SU-DHL-6 (cell line): Measurements from ENCODE around the gene MICAL3.

Experiments used
- H2AFZ ChIP-seq: fragments of 200-600 bp; sonication (generic); 2 replicates; pipeline ENCODE4 v1.6.1; 2014; ENCODE audit warnings: low read depth, mild to moderate bottlenecking, moderate library complexity, mixed read lengths, antibody characterized with exemption, low read length; ENCODE audit not compliant: severe bottlenecking
- H3F3A ChIP-seq: fragments of 200-600 bp; shearing (Covaris generic); 2 replicates; pipeline ENCODE4 v1.6.0; 2016; ENCODE audit warnings: antibody characterized with exemption, mild to moderate bottlenecking; ENCODE audit not compliant: insufficient read depth
- H3K27ac ChIP-seq: fragments of 200-600 bp; sonication (generic); 2 replicates; pipeline ENCODE4 v1.5.1; 2016; ENCODE audit warnings: low read depth, mild to moderate bottlenecking, low read length, moderate library complexity, mixed read lengths
- H3K27me3 ChIP-seq: fragments of 200-600 bp; sonication (generic), shearing (Covaris generic); 2 replicates; pipeline ENCODE4 v1.6.0; 2014; ENCODE audit warnings: mild to moderate bottlenecking, low read length
- H3K36me3 ChIP-seq: fragments of 200-600 bp; sonication (generic); 2 replicates; pipeline ENCODE4 v1.6.1; 2014; ENCODE audit warnings: mild to moderate bottlenecking, low read length, mixed read lengths
- H3K4me2 ChIP-seq: fragments of 300-600, 200-600 bp; shearing (Covaris generic), sonication (generic); 2 replicates; pipeline ENCODE4 v1.6.0; 2014; ENCODE audit warnings: low read length, low read depth, mild to moderate bottlenecking; ENCODE audit not compliant: poor library complexity, severe bottlenecking
- H3K4me3 ChIP-seq: fragments of 200-600 bp; sonication (generic); 2 replicates; pipeline ENCODE4 v1.5.1; 2014; ENCODE audit warnings: antibody characterized with exemption, low read length, mild to moderate bottlenecking, mixed read lengths; ENCODE audit not compliant: insufficient read depth, poor library complexity, severe bottlenecking
- H3K79me2 ChIP-seq: fragments of 200-600 bp; sonication (generic); 2 replicates; pipeline ENCODE4 v1.6.1; 2014; ENCODE audit warnings: mild to moderate bottlenecking, low read length, moderate library complexity; ENCODE audit not compliant: insufficient read depth
- H3K9ac ChIP-seq: fragments of 200-600 bp; sonication (generic); 2 replicates; pipeline ENCODE4 v1.7.0; 2014; ENCODE audit warnings: mild to moderate bottlenecking, low read length
- H3K9me2 ChIP-seq: fragments of 200-600 bp; sonication (generic); replicated peaks from 2 replicates; pipeline ENCODE4 v1.6.1; 2014; ENCODE audit warnings: low read length; ENCODE audit not compliant: insufficient read depth
- H3K9me3 ChIP-seq: fragments of 200-600 bp; sonication (generic); 2 replicates; pipeline ENCODE4 v1.6.1; 2014; ENCODE audit warnings: low read length, mixed read lengths; ENCODE audit not compliant: insufficient read depth
- H4K20me1 ChIP-seq: fragments of 200-600 bp; sonication (generic); 2 replicates; pipeline ENCODE4 v1.6.1; 2014; ENCODE audit warnings: low read depth, mild to moderate bottlenecking, antibody characterized with exemption, low read length, moderate library complexity, mixed read lengths
- CTCF ChIP-seq: fragments of 200-600 bp; sonication (generic); IDR thresholded peaks from one replicate; pipeline ENCODE4 v1.5.1; 2017; ENCODE audit warnings: antibody characterized with exemption, mild to moderate bottlenecking, low read length, moderate library complexity; ENCODE audit not compliant: insufficient read depth, poor library complexity, severe bottlenecking
- EZH2phosphoT487 ChIP-seq: fragments of 200-600 bp; sonication (generic), shearing (Covaris generic); conservative IDR thresholded peaks from 2 replicates; pipeline ENCODE4 v1.6.1; 2018; ENCODE audit warnings: mild to moderate bottlenecking, antibody characterized with exemption, low read length, moderate library complexity, mixed read lengths

Gene MICAL3

GRCh38 chr22:17774206-17774925 lies 250.0 kb downstream of the MICAL3 start, which contains the start of gene BID:
Gene BID, minus strand, starts transcription at chr22:17774469. Its CDS starts 24,353 bp downstream, at chr22:17750116.
- no peaks in the 10 kb centered on the region for H3K27me3 ChIP-seq
- TF ChIP-seq CTCF = no peak
- TF ChIP-seq EZH2phosphoT487 = no peak
- peak within 1 kb of the TSS; percentile 50 for H3K4me2 ChIP-seq
- H3K9ac ChIP-seq = peak within 1 kb of the TSS; percentile 62
- H3F3A ChIP-seq = peaks cover 5% of the 10 kb centered on the region; the same call in 1 of the 2 replicates
- no peaks in the 10 kb centered on the region for H4K20me1 ChIP-seq
- 0 out of 2 replicates have a peak within 1 kb of the TSS, but pooled peaks have one; percentile 6 for H3K27ac ChIP-seq
- no peak within 1 kb of the TSS for H2AFZ ChIP-seq
- no peaks in the 10 kb centered on the region for H3K9me3 ChIP-seq
- peaks cover 11% of the 10 kb centered on the region; the same call in 1 of the 2 replicates for H3K79me2 ChIP-seq
- H3K4me3 ChIP-seq = peak within 1 kb of the TSS; percentile 56
- no peaks in the 10 kb centered on the region for H3K9me2 ChIP-seq
- H3K36me3 ChIP-seq = no peaks in the 10 kb centered on the region

GRCh38 chr22:17773606-17774205 lies 250.7 kb downstream of the MICAL3 start:
- Histone ChIP-seq H3K9me2 (no peaks in the 10 kb centered on the region), H3K9me3 (no peaks in the 10 kb centered on the region), H2AFZ (no peak overlapping the region), H3K4me3 (peak overlapping the region; percentile 56), H3K79me2 (peaks cover 11% of the 10 kb centered on the region; the same call in 1 of the 2 replicates), H3K27ac (0 out of 2 replicates have a peak overlapping the region, but pooled peaks have one; percentile 6), H4K20me1 (no peaks in the 10 kb centered on the region), H3K9ac (peak overlapping the region; percentile 62), H3K4me2 (peak overlapping the region; percentile 50), H3K36me3 (no peaks in the 10 kb centered on the region), H3F3A (peaks cover 5% of the 10 kb centered on the region; the same call in 1 of the 2 replicates), H3K27me3 (no peaks in the 10 kb centered on the region)
- TF ChIP-seq CTCF (no peak), EZH2phosphoT487 (no peak)

GRCh38 chr22:17772958-17773605 lies 251.3 kb downstream of the MICAL3 start:
- Histone ChIP-seq H3K27me3 (no peaks in the 10 kb centered on the region), H3K9ac (peak overlapping the region; percentile 62), H3K9me3 (no peaks in the 10 kb centered on the region), H3K36me3 (no peaks in the 10 kb centered on the region), H3K9me2 (no peaks in the 10 kb centered on the region), H3K4me2 (peak overlapping the region; percentile 50), H3F3A (peaks cover 5% of the 10 kb centered on the region; the same call in 1 of the 2 replicates), H3K79me2 (peaks cover 11% of the 10 kb centered on the region; the same call in 1 of the 2 replicates), H3K4me3 (peak overlapping the region; percentile 56), H2AFZ (no peak overlapping the region), H4K20me1 (no peaks in the 10 kb centered on the region), H3K27ac (0 out of 2 replicates have a peak overlapping the region, but pooled peaks have one; percentile 6)
- no peak for TF ChIP-seq CTCF
- TF ChIP-seq EZH2phosphoT487 = no peak
